Memory B cell (primary cell): ENCODE results near the gene ARHGAP24.
"Not testable (repeated sequence)": the region's sequence is repeated elsewhere in the genome, so short reads cannot be mapped to it uniquely, and the experiment has no call there.

Experiments
- ATAC-seq: fragments of 150-1000 bp; cut with Tn5 transposase; 2 replicates; pipeline ENCODE4 v1.10.0; 2021; ENCODE audit warnings: low read depth, mild to moderate bottlenecking, moderate library complexity
- DNase-seq, 2 donors: peaks; one replicate each; pipeline ENCODE4 v3.0.0; 2022; ENCODE audit warnings: low spot score in 2 of 2
- H3K27ac Mint-ChIP-seq: one replicate; pipeline ENCODE4 v1.8.0; 2022; ENCODE audit warnings: mild to moderate bottlenecking, moderate library complexity, mixed read lengths
- H3K27me3 Mint-ChIP-seq: one replicate; pipeline ENCODE4 v1.8.0; 2022; ENCODE audit warnings: mixed read lengths
- H3K36me3 Mint-ChIP-seq: one replicate; pipeline ENCODE4 v1.8.0; 2022; ENCODE audit warnings: mild to moderate bottlenecking, mixed read lengths
- H3K4me1 Mint-ChIP-seq: one replicate; pipeline ENCODE4 v1.8.0; 2022; ENCODE audit warnings: mixed read lengths
- H3K4me3 Mint-ChIP-seq: one replicate; pipeline ENCODE4 v1.8.0; 2022; ENCODE audit warnings: mild to moderate bottlenecking, moderate library complexity, mixed read lengths
- H3K9me3 Mint-ChIP-seq: one replicate; pipeline ENCODE4 v1.8.0; 2022; ENCODE audit warnings: mixed read lengths

The ARHGAP24 gene

DNA sequence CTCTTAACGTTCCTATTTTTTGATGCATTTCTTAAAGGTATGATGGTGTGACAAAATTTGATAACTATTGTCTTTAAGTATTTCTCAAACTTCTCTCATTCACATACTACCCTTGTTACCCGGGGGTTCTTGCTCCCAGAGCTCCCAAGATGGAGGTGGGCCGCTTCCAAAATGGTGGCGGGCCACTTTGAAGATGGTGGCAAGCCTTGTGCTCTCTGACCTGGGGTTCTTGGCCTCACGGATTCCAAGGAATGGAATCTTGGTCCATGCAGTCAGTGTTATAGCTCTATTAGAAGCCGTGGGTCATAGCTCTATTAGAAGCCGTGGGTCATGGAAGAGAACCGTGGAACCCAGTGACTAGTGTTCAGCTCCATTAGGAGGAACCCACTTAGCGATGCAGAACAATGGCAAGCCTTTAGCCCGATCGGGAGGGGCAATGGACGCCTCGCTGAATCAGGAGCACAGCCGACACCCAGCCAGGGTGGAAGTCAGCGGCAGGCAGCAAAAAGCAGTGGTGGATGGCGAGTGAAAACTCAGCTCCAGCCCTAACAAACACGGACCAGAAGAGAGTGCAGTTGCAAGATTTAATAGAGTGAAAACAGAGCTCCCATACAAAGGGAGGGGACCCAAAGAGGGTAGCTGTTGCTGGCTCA lies 481.5 kb downstream of the ARHGAP24 start:
- H3K4me1 Mint-ChIP-seq: peaks cover 6% of the 10 kb centered on the region
- H3K36me3 Mint-ChIP-seq: peaks cover 26% of the 10 kb centered on the region
- no peaks in the 10 kb centered on the region for H3K27me3 Mint-ChIP-seq
- no peak for ATAC-seq
- no peak overlapping the region for H3K27ac Mint-ChIP-seq
- no peak for DNase-seq
- no peak overlapping the region for H3K4me3 Mint-ChIP-seq
- H3K9me3 Mint-ChIP-seq: no peaks in the 10 kb centered on the region

DNA sequence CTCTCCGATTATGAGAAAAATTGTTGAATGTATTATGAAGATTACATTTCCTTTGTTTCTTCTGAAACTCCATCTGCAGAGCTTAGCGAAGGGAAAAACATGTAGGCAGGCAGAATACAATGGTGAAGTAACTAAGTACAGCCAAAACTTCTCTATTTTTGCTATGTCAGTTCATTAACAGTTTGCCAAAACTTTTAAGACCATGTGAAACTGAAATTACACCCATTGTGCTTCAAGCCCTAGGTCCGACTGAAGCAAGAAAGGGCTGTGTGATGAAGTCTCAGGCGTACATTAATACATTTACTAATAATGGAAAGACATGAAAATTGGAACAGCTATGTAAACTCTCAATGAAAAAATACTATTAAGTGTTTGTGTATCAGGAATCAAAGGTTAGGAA lies 486.9 kb downstream of the ARHGAP24 start:
- DNase-seq (no peak), ATAC-seq (no peak)
- Mint-ChIP-seq H3K4me3 (no peak overlapping the region), H3K9me3 (peaks cover 8% of the 10 kb centered on the region), H3K4me1 (no peaks in the 10 kb centered on the region), H3K27me3 (no peaks in the 10 kb centered on the region), H3K36me3 (peaks cover 17% of the 10 kb centered on the region), H3K27ac (no peak overlapping the region)

DNA sequence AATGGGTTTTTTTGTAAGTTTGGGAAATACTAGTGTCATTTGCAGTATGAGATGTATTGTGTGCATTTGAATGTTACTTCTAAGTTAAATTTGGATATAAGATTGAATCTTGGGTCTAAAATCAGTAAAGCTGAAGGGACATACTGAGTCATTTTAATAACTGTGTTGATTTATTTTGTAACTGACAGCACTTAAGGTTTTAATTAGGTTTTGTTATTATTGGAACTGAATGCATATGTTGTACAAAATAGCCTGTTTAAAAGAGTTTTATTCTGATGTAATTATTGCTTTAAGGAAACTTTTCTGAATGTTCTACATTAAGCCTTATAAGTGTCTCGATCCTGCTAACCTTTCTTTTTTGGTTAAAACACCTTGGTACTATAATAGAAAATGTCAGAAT lies 488.3 kb downstream of the ARHGAP24 start:
- Mint-ChIP-seq H3K4me1 (peaks cover 7% of the 10 kb centered on the region), H3K27ac (no peak overlapping the region), H3K27me3 (no peaks in the 10 kb centered on the region), H3K36me3 (peaks cover 17% of the 10 kb centered on the region), H3K9me3 (peaks cover 8% of the 10 kb centered on the region), H3K4me3 (no peak overlapping the region)
- DNase-seq: no peak
- ATAC-seq: no peak

DNA sequence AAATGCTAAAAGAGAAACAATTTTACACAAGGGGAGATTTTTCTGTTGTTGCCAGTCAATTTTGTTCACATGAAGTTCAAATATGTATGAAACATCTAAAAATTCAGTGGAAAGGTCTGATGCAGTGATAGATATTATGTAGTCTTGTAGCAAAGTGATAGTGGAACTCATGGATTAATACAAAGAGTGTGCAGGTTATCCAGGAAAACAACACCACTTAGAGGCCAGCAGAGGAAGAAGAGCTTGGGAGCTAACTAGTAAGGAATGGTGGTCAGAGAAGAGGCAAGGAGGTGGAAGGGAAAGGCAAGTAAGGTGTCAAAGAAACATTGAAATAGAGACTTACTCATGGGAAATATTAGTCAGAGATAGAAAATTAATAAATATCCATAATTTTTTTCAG lies 489.3 kb downstream of the ARHGAP24 start:
- H3K4me3 Mint-ChIP-seq: no peak overlapping the region
- peak overlapping the region; percentile 17 for H3K27ac Mint-ChIP-seq
- H3K9me3 Mint-ChIP-seq: peaks cover 8% of the 10 kb centered on the region
- H3K36me3 Mint-ChIP-seq: peaks cover 17% of the 10 kb centered on the region
- no peaks in the 10 kb centered on the region for H3K27me3 Mint-ChIP-seq
- DNase-seq (no peak), ATAC-seq (no peak)
- H3K4me1 Mint-ChIP-seq: peaks cover 10% of the 10 kb centered on the region

DNA sequence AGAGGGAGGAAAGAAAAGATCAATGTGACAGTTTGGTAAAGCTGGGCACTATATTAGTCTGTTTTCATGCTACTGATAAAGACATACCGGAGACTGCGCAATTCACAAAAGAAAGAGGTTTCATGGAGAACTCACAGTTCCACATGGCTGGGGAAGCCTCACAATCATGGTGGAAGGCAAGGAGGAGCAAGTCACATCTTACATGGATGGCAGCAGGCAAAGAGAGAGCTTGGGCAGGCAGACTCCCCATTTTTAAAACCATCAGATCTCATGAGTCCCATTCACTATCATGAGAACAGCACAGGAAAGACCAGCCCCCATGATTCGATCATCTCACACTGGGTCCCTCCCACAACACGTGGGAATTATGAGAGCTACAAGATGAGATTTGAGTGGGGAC lies 490.1 kb downstream of the ARHGAP24 start:
- peaks cover 17% of the 10 kb centered on the region for H3K36me3 Mint-ChIP-seq
- H3K9me3 Mint-ChIP-seq, ATAC-seq, H3K4me3 Mint-ChIP-seq, H3K27me3 Mint-ChIP-seq, H3K27ac Mint-ChIP-seq, DNase-seq: not testable (repeated sequence)
- peaks cover 10% of the 10 kb centered on the region for H3K4me1 Mint-ChIP-seq

DNA sequence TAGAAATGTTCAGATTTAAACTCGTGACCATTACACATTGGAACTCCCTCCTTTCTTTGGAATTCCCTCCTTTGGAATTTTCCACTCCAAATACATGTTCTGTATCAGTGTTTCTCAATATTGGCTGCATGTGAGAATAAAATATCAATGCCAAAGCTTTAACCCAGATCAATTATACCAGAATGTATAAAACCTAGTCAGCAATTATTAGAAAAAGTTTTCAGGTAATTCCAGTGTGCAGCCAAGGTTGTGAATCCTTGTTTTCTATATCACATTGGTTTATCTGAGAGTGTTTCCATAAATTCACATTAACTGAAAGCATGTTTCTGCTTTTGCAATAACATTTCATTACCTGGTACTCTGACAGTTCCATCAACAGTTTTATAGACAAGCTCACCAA lies 490.6 kb downstream of the ARHGAP24 start:
- H3K4me3 Mint-ChIP-seq: no peak overlapping the region
- peaks cover 8% of the 10 kb centered on the region for H3K9me3 Mint-ChIP-seq
- peaks cover 17% of the 10 kb centered on the region for H3K36me3 Mint-ChIP-seq
- H3K4me1 Mint-ChIP-seq: peaks cover 10% of the 10 kb centered on the region
- no peak overlapping the region for H3K27ac Mint-ChIP-seq
- DNase-seq: no peak
- no peak for ATAC-seq
- no peaks in the 10 kb centered on the region for H3K27me3 Mint-ChIP-seq

DNA sequence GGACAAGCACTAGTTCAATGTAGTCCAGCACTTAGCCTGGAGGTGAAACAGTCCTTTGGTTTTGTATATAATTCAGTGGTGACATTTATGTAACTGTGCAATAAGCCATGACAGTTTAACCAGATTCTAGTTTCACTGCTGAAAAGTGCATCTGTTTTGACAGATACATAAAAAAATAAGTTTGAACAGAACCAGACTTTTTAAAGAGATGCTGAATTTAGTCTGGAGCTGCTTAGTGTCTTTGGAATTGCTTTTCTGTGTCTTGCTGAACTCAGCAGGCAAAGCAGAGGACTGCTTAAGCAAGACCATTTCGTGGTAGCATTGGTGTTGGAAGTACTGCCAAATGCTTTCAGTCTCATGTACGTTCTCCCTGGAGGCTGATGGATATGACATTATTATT lies 491.4 kb downstream of the ARHGAP24 start:
- Mint-ChIP-seq H3K36me3 (peaks cover 14% of the 10 kb centered on the region), H3K9me3 (peaks cover 8% of the 10 kb centered on the region), H3K4me1 (peaks cover 10% of the 10 kb centered on the region), H3K27me3 (no peaks in the 10 kb centered on the region), H3K27ac (peak overlapping the region; percentile 32), H3K4me3 (no peak overlapping the region)
- no peak for ATAC-seq
- DNase-seq: no peak

DNA sequence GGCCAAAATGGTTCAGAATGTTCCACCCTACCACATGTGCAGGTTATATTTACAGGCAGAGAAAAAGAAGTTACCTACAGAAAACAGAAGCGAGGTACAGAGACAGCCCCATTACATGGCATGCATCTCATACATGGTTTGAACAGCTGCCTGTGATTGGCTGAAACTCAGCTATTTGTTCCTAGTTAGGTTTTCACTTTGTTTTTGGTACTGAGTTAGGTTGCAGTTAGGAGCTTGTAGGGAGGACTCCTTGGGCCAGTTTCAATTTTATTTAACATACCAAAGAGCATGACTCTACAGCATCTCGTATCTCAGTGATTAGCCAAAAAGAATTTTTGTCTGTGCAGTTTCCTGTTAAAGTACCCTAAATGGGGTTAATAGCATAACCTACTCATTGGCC lies 492.9 kb downstream of the ARHGAP24 start:
- H3K9me3 Mint-ChIP-seq: peaks cover 8% of the 10 kb centered on the region
- H3K27ac Mint-ChIP-seq: peak overlapping the region; percentile 32
- peaks cover 22% of the 10 kb centered on the region for H3K36me3 Mint-ChIP-seq
- DNase-seq (no peak), ATAC-seq (peak; percentile 24)
- peaks cover 10% of the 10 kb centered on the region for H3K4me1 Mint-ChIP-seq
- no peak overlapping the region for H3K4me3 Mint-ChIP-seq
- H3K27me3 Mint-ChIP-seq: no peaks in the 10 kb centered on the region

DNA sequence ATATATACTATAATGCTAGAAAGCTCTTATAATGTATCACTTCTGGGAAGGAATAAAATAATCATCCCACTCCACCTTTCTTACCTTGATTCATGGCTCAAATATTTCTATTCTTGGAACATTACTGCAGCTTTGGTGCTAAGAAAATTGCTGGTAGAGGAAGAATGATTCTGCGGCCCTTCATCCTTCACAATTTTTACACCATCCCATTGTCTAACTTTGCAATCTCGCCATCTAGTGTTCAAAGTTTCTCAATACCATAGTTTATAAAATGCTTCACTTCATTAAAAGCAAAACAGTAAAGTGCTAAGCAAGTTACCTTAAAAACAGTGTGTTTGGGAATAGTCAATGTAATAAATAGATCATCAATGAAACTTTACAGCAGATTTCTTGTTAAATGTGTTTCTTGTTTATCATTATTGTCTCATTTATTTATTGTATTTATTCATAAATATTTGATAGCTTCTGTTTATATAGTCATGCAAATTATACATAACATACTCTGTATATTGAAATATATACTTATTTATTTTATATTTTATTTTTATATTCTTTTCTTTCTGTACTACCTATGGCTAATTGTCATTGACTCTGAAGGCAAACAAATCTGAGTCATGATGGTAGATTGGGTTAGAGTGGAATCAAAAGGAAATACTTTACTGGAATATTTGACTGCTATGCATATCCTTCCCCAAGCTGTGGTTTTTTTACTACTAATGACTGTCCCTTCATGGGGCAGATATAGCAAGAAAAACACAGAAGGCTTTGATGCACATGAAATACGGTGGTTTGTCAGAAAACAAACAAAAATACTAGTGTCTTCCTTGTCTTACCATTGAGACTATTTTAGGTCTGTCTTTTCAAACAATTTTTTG lies 494.2 kb downstream of the ARHGAP24 start:
- ATAC-seq (peak; percentile 62), DNase-seq (peak in 1 of 2 donors; percentile 33)
- Mint-ChIP-seq H3K4me3 (no peak overlapping the region), H3K9me3 (peaks cover 6% of the 10 kb centered on the region), H3K36me3 (peaks cover 20% of the 10 kb centered on the region), H3K4me1 (peaks cover 10% of the 10 kb centered on the region), H3K27ac (no peak overlapping the region), H3K27me3 (no peaks in the 10 kb centered on the region)

DNA sequence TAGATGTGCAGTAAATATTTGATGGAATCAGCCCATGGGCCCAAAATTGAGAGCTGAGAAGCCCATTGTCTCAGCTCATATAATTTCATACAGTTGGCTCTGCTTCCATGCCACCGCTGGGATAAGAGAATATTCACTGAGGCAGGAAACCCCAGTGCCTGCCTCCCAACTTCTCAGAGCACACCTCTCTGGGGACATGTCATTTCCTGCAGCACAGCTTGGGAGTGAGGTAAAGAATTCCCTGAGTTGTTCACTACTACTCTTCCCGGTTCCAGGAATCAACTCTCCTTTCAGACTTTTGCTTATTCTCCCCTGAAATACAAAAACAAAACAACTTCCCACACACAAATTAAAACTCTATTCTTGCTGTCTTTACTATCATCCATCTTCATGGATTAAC lies 495.6 kb downstream of the ARHGAP24 start:
- Mint-ChIP-seq H3K9me3 (no peaks in the 10 kb centered on the region), H3K36me3 (peaks cover 12% of the 10 kb centered on the region), H3K4me3 (no peak overlapping the region), H3K27ac (no peak overlapping the region), H3K27me3 (no peaks in the 10 kb centered on the region), H3K4me1 (peaks cover 10% of the 10 kb centered on the region)
- no peak for DNase-seq
- no peak for ATAC-seq

DNA sequence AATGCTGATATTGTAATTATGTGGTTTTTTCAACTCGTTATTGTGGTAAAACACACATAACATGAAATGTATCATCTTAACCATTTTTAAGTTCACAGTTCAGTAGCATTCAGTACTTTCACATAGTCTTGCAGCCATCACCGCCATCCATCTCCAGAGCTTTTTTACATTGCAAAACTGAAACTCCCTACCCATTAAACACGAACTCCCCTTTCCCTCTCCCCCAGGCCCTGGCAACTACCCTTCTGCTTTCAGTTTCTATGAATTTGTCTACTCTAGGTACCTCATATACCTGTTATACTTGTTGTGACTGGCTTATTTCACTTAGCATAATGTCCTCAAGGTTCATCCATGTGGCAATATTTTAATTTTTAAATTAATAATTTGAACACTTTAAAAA lies 504.3 kb downstream of the ARHGAP24 start:
- no peaks in the 10 kb centered on the region for H3K27me3 Mint-ChIP-seq
- no peaks in the 10 kb centered on the region for H3K9me3 Mint-ChIP-seq
- no peak overlapping the region for H3K4me3 Mint-ChIP-seq
- peaks cover 7% of the 10 kb centered on the region for H3K4me1 Mint-ChIP-seq
- peaks cover 35% of the 10 kb centered on the region for H3K36me3 Mint-ChIP-seq
- peak overlapping the region; percentile 25 for H3K27ac Mint-ChIP-seq
- ATAC-seq: peak; percentile 71
- DNase-seq: no peak

DNA sequence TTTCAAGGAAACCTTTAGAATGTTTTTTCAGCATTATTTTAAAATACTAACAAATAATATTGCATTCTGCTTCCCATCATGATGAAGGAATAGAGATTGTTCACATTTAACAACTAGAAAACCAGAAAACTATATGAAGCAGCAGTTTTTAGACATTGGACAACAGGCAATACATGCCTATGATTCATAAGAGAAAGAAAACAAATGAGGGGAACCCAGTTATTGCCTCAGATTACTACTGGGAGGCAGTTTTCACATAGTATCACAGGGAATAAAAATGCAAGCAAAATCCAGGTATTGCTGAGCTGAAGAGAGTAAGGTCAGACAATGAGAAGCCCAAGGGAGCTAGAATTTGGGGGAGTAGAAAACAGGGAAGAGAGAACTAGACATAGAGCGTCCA lies 511.3 kb downstream of the ARHGAP24 start:
- H3K4me3 Mint-ChIP-seq: no peak overlapping the region
- H3K36me3 Mint-ChIP-seq: peaks cover 36% of the 10 kb centered on the region
- H3K4me1 Mint-ChIP-seq: peaks cover 4% of the 10 kb centered on the region
- ATAC-seq: no peak
- DNase-seq: no peak
- H3K27ac Mint-ChIP-seq: peak overlapping the region; percentile 48
- no peaks in the 10 kb centered on the region for H3K9me3 Mint-ChIP-seq
- no peaks in the 10 kb centered on the region for H3K27me3 Mint-ChIP-seq

DNA sequence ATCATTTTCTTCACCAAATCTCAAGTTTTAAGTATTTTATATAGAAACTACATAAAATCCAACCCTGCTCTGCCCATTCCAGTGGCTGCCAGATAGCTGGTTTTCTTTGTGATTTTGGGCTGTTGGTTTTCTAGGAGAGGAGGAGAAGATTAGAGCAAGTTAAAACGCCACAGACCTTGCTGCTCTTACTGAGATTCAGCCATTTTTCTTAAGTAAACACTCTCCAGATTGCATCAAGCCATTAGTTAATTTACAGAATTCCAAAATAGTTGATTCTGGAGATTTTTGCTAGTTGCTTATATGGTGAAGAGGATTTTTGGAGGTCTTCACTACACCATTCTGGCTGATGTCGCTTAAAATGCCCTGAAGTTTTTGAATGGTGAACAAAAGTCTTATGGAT lies 518.7 kb downstream of the ARHGAP24 start:
- H3K4me1 Mint-ChIP-seq: no peaks in the 10 kb centered on the region
- H3K27ac Mint-ChIP-seq: no peak overlapping the region
- H3K27me3 Mint-ChIP-seq: no peaks in the 10 kb centered on the region
- no peak overlapping the region for H3K4me3 Mint-ChIP-seq
- peaks cover 20% of the 10 kb centered on the region for H3K36me3 Mint-ChIP-seq
- DNase-seq (no peak), ATAC-seq (no peak)
- H3K9me3 Mint-ChIP-seq: no peaks in the 10 kb centered on the region

DNA sequence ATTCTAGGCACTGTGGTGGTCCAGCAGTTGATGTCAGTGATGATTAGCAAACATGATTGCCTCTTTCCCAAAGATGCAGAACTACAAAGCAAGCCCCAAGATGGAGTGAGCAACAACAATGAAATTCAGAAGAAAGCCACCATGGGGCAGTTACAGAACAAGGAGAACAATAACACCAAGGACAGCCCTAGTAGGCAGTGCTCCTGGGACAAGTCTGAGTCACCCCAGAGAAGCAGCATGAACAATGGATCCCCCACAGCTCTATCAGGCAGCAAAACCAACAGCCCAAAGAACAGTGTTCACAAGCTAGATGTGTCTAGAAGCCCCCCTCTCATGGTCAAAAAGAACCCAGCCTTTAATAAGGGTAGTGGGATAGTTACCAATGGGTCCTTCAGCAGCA lies 519.6 kb downstream of the ARHGAP24 start:
- H3K27me3 Mint-ChIP-seq: no peaks in the 10 kb centered on the region
- H3K9me3 Mint-ChIP-seq: no peaks in the 10 kb centered on the region
- DNase-seq (no peak), ATAC-seq (no peak)
- no peaks in the 10 kb centered on the region for H3K4me1 Mint-ChIP-seq
- H3K27ac Mint-ChIP-seq: no peak overlapping the region
- no peak overlapping the region for H3K4me3 Mint-ChIP-seq
- peaks cover 18% of the 10 kb centered on the region for H3K36me3 Mint-ChIP-seq
